ENCODE data around the gene EPS8L3. TPM values are rescaled to one million over a fixed set of nuclear protein-coding genes. Genes with fewer than 3 reads are reported as not detected.

Gene EPS8L3
- total and polyA plus RNA-seq, 2 of the 8 experiments (the other 6 are each of a cell fraction or from before 2014, with no cell fraction given) = not detected

GRCh38 chr1:109768820-109769219, 5.1 kb upstream of the EPS8L3 start:
- Histone ChIP-seq H2BK20ac (ENCODE audit: low read length) (no peak overlapping the region), H3K9ac (replicated peaks in 1 of 4; ENCODE audit: extremely low read depth in 1 of 4, low read depth in 3 of 4, low read length in 3 of 4) (no peak overlapping the region)
- CTCF ChIA-PET (ENCODE audit: partially characterized antibody) = interaction anchor here (0.9 to 27.2 kb wide), 6 partner anchors 20 to 223 kb away, joined by 3 to 700 read pairs (median 112); partner anchors contain the start of gene AHCYL1
- TF ChIP-seq NANOG (IDR thresholded peaks at IDR 0.05; ENCODE audit: insufficient read depth, low read depth, low read length, poor library complexity, severe bottlenecking) (no peak), GTF2F1 (IDR thresholded peaks at IDR 0.05; ENCODE audit: borderline replicate concordance, low read depth, low read length) (no peak), HDAC2 (IDR thresholded peaks at IDR 0.05; ENCODE audit: borderline replicate concordance in 1 of 2, low read depth in 2 of 2, low read length in 2 of 2) (no peak), KDM1A (IDR thresholded peaks at IDR 0.05; ENCODE audit: borderline replicate concordance, low read length) (no peak), POU5F1 (IDR thresholded peaks at IDR 0.05; ENCODE audit: low read depth, low read length) (no peak), TAF7 (optimal IDR thresholded peaks at IDR 0.05; ENCODE audit: borderline replicate concordance, low read depth, low read length) (no peak), CTCF (IDR thresholded peaks at IDR 0.05; ENCODE audit: control extremely low read depth in 1 of 3, insufficient read depth in 1 of 3, low read depth in 1 of 3, low read length in 3 of 3) (no peak), MAFK (IDR thresholded peaks at IDR 0.05; ENCODE audit: low read depth, low read length) (no peak), BRCA1 (IDR thresholded peaks at IDR 0.05; ENCODE audit: low read depth, low read length) (no peak), SUZ12 (IDR thresholded peaks at IDR 0.05; ENCODE audit: low read length) (no peak), KDM5A (IDR thresholded peaks at IDR 0.05; ENCODE audit: low read length) (no peak)

More at GRCh38 chr1:109768820-109769219, 5.1 kb upstream of the EPS8L3 start:
- no peak overlapping the region for H3K23ac ChIP-seq (ENCODE audit: insufficient read length)
- no peak for FAIRE-seq
- H3K9me3 ChIP-seq (ENCODE audit: insufficient read depth in 2 of 2, low read depth in 1 of 2, low read length in 1 of 2) = no peaks in the 10 kb centered on the region
- no peak overlapping the region for H3K4ac ChIP-seq (replicated peaks; ENCODE audit: insufficient read length, low read depth, low read length)
- H4K91ac ChIP-seq (replicated peaks; ENCODE audit: insufficient read length, low read length) = no peak overlapping the region
- no peak for DNase-seq (ENCODE audit: low read depth in 1 of 2, low spot score in 2 of 2)
- no peak overlapping the region for H3K14ac ChIP-seq (ENCODE audit: insufficient read length)
- no peak overlapping the region for H4K5ac ChIP-seq (ENCODE audit: insufficient read length, low read depth, low read length)
- H3K56ac ChIP-seq (replicated peaks; ENCODE audit: insufficient read length, low read depth, low read length) = no peak overlapping the region
- no peaks in the 10 kb centered on the region for H3K36me3 ChIP-seq (ENCODE audit: control insufficient read depth in 2 of 4, insufficient read depth in 4 of 4, low read length in 3 of 4)
- no peak overlapping the region for H2BK5ac ChIP-seq (ENCODE audit: low read depth, low read length)
- H3K18ac ChIP-seq (ENCODE audit: extremely low read depth, low read length) = no peak overlapping the region
- H2BK120ac ChIP-seq (replicated peaks; ENCODE audit: low read depth, low read length) = no peak overlapping the region
- no peak overlapping the region for H3K27ac ChIP-seq (ENCODE audit: low read depth, low read length)
- no peak overlapping the region for H4K8ac ChIP-seq (ENCODE audit: extremely low read depth, insufficient read depth, low read length)
- no peaks in the 10 kb centered on the region for H4K20me1 ChIP-seq (replicated peaks in 1 of 2; ENCODE audit: control insufficient read depth in 1 of 2, insufficient read depth in 2 of 2, low read length in 2 of 2)
- no peaks in the 10 kb centered on the region for H3K79me2 ChIP-seq (ENCODE audit: control insufficient read depth in 1 of 2, insufficient read depth in 2 of 2, low read length in 2 of 2)
- POLR2A ChIA-PET (ENCODE audit: partially characterized antibody) = interaction anchor here (0.8 to 1.3 kb wide), 2 partner anchors 129 to 220 kb away, joined by 3 read pairs; partner anchors contain the start of gene GNAI3
- H2BK15ac ChIP-seq (ENCODE audit: low read length) = no peak overlapping the region
- no peaks in the 10 kb centered on the region for H3K79me1 ChIP-seq (ENCODE audit: low read depth, low read length)
- H3K27me3 ChIP-seq (replicated peaks in 1 of 4; ENCODE audit: control insufficient read depth in 3 of 4, extremely low read depth in 1 of 4, insufficient read depth in 3 of 4, low read length in 3 of 4) = no peaks in the 10 kb centered on the region; a peak in 2 of 7 replicates
- no peak overlapping the region for H2BK12ac ChIP-seq (ENCODE audit: low read depth, low read length)
- 94% methylated on average over 6 of the region's 7 CpGs; no CpG with 5 or more reads in 1 of the 2 experiments for WGBS, 2 experiments (ENCODE audit: extremely low coverage in 1 of 2, insufficient coverage in 1 of 2, insufficient read length in 1 of 2, insufficient replicate concordance in 2 of 2, low coverage in 1 of 2, low lambda C conversion rate in 2 of 2, missing lambda C conversion rate in 1 of 2)
- 0 out of 2 replicates have a peak, but pooled peaks cover 1% of the 10 kb centered on the region for H3K23me2 ChIP-seq (ENCODE audit: low read depth, low read length)
- H3K4me3 ChIP-seq (ENCODE audit: extremely low read depth in 1 of 4, insufficient read depth in 2 of 4, low read depth in 3 of 4, low read length in 4 of 4) = no peak overlapping the region
- H3K4me1 ChIP-seq (replicated peaks in 1 of 4; ENCODE audit: control insufficient read depth in 3 of 4, insufficient read depth in 4 of 4, low read length in 3 of 4) = no peaks in the 10 kb centered on the region
- no peak overlapping the region for H3K4me2 ChIP-seq (ENCODE audit: insufficient read depth in 1 of 2, low read depth in 2 of 2, low read length in 2 of 2)
- no peak overlapping the region for H2AK5ac ChIP-seq (ENCODE audit: low read depth, low read length)
- H2AFZ ChIP-seq (ENCODE audit: low read length) = no peak overlapping the region

Measured in H1 (cell line).